ENCODE results near the gene OPCML.
"Not testable (repeated sequence)": the region's sequence is repeated elsewhere in the genome, so short reads cannot be mapped to it uniquely, and the experiment has no call there.

Gene OPCML

GRCh38 chr11:132370114-132370513 is 1162.2 kb downstream of the OPCML start:
- not testable (repeated sequence) for DNase-seq

- no peak for DNase-seq
Measured at GRCh38 chr11:132367293-132367692, 1165.0 kb downstream of the OPCML start.

- no peak for DNase-seq
Measured at GRCh38 chr11:132365650-132366049, 1166.7 kb downstream of the OPCML start.
